ENCODE measurements around the gene RPS6KA2.
A peak's percentile ranks its signal among the peaks of the same experiment; 100 is the strongest.
"Not testable (repeated sequence)": the region's sequence is repeated elsewhere in the genome, so short reads cannot be mapped to it uniquely, and the experiment has no call there.

Gene RPS6KA2

DNA sequence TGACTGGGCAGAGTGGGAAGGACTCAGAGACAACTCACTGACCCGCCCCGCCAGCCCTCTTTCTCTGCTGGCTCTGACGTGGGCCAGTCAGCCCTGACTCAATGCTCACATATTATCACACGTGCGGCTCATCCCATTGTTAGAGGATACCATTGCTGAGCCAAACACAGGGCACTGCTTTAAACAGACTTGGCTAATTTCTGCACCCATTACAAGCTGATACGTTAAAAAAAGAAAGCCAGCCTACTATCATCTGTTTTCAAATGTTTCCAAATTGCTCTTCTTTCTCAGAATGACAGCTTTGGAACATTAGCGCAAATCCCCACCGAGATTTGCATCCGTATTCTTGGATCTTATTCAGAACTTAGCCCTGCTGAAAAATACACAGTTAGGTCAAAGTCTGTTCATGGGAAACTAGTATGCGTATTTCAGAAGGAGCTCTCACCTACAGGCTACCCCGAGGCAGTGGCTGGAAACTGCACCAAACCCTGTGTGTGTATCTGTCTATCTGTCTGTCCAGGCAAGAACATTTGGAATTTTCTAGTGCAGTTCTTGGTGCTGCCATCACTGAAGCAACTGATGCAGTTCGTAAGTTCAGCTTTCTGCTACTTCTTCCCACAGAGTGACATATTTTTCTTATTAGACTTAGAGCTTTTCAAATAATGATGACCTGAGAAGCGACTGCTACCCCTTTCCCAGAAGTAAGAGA lies 73.3 kb downstream of the RPS6KA2 start:
- DNase-seq: peak; percentile 85

DNA sequence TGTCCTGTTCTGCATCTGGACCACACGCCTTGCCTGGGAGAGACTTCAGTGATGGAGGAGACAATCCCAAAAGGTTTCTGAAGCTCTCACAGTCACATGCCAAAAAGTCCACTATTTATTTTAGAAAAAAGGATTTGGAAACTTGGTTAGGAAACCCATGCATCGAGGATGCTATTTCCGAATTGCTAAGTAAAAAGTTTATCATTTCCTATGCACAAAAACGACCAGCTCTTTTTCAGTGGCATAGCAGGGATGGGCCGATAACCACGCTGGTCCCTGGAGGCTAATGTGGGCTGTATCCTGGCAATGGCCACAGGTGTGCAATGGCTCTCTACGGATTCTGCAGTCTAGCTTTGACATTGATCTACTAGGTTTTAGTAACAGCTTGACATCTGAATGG lies 74.5 kb downstream of the RPS6KA2 start:
- DNase-seq: no peak

DNA sequence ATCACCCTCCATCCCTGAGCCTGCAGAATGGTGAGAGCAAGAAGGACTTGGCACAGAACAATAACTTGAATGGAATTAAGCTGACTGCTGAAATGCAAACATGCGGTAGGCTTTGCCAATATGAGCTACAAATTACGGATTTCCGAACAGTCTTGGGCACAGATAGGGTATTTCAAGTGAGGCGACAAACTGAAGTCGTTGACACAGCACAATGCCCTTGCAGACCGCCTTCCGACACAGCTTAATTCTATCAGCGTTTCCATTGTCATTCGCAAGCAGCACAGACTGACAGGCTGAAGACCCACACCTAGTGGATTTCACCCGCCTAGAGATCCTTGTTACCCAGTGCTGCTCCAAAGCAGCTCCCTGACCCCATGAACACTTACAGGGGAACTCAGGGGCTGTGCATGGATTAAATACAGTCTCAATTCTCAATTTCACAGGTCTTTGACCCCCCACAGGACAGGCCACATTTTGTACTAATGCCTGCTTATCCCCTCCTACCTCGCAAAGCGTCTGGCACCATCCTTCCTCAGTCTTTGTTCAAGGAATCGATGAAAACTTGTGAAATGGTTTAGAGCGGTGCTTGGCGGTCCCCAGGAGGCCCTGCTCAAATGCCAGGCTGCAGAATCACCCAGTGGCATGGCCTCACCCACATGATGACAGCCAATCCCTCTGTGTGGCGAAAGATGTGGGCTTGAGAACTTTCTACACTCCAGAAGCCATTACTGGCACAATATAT lies 75.1 kb downstream of the RPS6KA2 start:
- peak; percentile 44 for DNase-seq

DNA sequence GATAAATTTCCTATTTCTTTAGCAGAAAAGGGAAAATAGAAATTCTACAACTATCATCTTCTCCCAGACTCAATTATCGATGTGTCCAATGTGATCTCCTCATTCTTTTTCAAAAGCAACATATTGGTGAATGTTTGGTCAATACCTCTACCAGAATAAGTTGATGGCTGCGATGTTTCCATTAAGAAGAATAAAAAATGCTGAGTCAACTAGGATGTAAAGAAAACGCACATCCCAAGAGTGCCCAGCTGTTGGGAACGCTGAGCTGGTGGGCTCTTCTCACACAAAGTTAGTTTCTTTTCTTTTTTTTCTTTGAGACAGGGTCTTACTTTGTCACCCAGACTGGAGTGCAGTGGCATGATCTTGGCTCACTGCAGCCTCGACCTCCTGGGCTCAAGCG lies 80.4 kb downstream of the RPS6KA2 start:
- no peak for DNase-seq

DNA sequence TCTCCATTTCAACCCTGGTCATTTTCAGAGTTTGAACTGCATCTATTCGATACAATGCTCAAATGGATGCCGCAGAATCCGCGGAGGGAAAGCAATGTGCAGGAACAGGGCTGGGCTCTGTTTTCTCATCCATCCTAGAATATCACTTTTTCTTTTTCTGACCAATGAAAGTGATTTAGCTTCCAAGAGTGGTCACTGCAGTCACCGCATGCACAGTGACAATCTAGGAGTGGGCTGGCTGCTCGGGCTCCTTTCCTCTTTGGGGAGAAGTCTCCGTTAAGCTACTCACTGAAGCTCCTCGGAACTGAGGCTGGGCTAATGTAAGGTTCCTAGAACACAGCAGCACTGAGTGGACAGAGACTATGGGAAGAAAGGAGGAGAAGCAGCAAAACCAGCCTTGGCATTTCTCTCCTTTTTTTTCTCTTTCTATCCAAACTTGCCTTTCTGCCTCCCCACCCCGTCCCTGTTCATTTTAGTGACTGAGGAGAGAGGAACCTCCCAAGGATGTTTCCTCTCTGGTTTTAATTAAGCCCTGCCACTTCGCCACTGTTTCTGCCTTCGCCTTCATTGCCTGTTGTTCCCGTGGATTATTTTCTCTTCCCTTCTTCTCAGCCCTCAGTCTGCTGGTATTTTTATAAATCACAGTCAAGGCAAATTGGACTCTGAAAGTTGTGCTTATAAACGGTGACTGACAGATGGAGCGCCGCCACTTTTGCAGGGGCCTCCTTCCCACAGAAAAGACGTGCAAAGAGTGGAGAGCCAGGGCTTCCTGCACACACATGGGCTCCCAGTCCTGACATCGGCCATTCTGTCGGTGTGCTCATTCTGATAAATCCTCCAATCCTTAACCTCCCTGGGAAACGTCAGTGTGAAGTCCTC lies 81.7 kb downstream of the RPS6KA2 start:
- DNase-seq: peak; percentile 55

DNA sequence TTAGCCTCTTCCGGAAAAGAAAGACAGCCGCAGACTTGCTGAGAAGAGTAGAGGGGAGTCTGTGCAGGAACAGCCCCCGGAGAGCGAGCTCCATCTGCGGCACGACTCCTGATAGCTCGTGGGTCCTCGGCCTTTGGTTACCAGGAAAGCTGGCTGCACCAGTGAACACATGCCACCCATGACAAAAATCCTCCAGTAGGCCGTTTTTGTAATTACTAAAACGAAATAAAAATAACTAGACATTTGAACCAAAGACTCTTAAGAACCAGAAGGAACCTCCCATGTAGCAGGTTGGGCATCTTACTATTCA lies 82.8 kb downstream of the RPS6KA2 start:
- DNase-seq: no peak

DNA sequence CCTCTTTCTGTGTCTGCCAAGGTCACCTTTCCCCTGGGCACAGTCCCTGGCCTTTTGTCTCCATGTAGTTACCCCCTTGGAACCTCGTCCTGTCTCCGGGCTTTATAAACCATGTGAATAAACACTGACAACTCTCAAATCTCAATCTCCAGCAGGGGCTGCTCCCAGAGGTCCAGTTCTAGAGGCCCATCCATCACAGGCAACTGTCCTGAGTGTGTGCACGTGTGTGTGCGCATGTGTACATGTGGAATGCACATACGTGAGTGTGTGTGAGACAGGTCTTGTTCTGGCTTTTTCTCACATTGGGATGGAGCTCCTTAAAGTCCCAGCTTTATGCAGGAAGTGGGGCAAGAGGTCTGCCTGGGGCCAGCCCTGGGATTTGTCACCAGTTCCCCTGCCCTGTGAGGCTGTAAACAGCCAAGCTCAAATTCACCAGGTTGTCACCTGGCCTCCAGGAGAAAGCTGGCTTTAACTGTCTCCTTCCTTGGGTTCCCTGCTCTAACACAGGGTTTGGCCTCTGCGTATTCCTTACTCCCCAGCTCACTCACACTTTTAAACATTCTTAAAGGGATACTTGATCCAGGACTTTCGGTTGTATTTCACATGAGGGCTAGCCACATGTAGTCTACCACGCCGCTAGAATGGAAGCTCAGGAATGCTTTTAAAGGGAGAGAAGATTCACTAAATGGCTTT lies 83.3 kb downstream of the RPS6KA2 start:
- DNase-seq: peak; percentile 66

DNA sequence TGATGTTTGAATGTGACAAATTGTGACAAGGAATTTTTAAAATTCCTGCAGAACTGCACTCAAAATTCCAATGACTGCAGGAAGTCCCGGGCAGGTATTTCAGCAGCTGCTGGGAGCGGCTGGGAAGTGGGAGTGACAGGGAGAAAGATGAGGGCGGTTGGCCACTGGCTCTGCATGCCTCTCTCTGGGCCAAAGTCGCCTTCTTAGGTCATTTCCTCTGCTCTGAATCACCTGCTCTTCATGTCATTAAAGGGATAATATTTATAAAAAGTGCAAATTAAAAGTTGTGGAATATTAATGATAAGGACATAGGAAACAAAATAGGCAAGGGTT lies 84.5 kb downstream of the RPS6KA2 start:
- DNase-seq: no peak

DNA sequence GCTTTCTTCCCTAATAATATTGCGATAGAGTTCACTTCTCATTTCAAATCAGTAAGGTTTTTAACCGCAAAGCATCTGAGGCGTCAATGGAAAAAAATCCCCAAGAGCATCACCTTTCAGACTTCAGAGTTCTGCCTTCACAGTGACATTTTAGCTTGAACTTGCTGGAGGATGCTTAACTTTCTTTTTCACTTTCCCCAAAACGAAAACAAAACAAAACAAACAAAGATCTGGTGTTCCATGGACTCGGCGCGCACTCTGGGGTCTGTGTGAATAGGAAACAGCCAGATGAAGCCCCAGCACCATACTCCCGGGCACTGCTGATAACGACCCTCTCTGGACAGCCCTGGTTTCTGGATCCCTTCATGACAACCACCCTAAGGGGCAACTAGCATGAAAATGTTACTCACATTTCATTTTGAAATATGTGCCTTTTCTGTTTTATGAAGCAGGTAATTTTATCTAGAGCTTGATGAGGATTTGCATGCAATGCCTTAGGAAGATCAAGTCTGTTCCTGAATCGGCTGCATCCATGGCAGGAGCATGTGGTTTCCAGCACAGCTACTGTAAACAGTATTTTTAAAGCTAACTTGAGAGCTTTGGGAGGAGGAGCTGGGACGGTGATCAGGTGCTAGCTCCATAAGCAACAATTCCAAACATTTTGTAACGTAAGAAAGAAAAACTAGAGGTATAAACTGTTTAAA lies 85.0 kb downstream of the RPS6KA2 start:
- no peak for DNase-seq

DNA sequence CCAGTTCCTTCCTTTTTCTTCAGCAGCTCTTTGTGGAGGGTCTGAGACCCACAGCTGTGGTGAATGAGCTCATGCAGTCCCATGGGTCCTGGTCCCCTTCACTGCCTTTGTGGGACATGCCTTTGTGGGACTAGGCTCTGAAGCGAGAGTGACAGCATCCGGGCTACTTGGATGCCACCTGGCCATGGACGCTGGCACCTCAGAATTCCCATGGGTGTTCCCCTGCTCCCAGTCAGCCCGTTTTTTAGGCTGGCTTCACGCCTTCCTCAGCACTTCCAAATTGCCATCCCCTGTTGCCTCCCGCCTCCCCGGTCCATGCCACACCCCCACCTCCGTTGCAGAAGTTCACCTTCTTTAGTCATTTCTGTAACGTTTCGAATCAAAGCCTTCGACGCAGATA lies 85.7 kb downstream of the RPS6KA2 start:
- no peak for DNase-seq

DNA sequence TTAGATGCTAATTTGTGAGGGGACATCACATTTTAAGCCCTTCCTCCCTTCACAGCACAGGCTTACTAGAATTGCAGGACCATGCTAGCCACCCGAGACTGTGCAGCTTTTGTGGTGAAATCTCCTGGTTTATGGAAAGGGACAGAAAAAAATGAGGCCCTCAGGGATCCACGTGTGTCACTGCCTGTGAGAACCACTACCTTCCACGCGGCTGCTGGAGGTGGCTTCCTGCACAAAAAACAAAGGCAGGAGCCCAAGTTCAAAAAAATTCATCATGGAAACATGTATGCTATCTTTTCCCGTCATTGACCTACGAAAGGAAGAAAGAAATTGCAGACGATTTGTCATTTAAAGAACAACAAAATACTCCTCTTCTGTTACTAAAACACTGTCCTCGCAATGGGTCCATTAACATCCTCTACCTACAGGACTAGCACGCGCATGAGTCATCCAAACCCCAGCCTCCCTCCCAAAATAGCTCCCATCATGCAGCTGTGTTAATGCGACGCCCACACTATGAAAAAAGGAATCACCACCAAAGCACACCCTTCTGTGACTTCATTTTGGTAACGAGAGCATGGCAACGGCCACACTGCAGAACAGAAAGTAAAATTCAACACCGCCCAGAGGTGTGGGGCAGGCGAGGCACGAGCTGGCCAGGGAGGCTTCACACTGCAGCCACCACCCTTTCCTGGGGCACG lies 86.3 kb downstream of the RPS6KA2 start:
- DNase-seq: no peak

DNA sequence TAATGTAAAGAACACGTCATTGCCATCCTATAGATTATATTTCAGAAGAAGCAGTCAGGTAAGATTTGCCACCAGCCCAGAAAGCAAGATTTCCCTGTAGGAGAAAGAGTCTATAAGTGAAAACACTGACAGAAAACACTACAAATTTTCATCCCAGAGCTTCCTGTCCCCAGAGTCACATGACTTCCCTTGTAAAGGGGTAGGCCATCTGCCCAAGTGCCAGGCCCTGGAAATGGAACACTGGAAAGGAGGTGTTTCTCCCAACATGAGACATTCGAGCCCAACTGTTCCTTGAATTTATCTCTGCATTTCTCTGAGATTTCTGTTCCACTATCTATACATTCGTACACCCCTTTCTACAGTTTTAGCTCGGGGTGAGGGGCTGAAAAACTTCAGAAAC lies 87.5 kb downstream of the RPS6KA2 start:
- no peak for DNase-seq

DNA sequence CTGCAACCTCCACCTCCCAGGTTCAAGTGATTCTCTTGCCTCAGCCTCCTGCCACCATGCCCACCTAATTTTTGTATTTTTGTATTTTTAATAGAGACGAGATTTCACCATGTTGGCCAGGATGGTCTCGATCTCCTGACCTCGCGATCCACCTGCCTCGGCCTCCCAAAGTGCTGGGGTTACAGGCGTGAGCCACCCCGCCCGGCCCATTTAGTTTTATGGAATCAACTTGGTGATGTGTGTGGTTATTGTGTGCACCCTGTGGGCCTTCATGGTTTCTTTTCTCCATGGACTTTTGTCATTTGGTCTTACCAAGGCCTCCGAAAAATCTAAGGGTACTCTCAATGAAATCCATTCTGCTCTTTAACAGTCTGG lies 88.1 kb downstream of the RPS6KA2 start:
- DNase-seq: not testable (repeated sequence)

DNA sequence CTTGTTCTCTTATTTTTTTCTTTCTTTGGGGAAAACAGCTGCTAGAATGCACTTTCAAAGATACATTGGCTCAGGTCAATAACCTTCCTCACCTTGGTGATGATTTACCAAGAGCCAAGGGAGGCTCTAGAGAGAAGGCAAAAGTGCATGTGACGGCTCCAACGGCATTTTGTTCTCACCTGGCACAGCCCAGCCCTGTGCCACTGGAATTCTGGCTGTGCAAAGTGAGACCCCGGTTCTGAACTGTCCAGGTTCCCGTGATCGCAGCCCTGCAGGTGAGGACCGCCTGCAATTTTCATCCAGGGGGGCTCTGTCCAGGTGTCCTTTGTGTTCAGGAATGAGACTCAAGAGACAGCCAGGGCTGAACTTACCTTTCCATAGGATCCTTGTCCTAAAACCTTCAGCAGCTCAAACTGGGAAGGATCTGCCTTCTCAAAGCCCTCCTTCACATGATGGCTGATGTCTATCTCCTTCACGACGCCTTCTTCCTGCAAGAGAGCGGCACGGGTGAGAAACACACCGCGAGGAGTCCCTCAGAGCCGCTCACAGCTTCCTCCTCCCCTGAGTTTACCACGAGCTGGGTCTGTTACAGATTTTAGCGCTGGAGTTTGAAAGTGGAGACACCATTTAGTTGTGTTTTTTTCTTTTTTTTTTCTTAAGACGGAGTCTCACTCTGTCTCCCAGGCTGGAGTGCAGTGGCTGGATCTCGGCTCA lies 88.6 kb downstream of the RPS6KA2 start:
- no peak for DNase-seq

DNA sequence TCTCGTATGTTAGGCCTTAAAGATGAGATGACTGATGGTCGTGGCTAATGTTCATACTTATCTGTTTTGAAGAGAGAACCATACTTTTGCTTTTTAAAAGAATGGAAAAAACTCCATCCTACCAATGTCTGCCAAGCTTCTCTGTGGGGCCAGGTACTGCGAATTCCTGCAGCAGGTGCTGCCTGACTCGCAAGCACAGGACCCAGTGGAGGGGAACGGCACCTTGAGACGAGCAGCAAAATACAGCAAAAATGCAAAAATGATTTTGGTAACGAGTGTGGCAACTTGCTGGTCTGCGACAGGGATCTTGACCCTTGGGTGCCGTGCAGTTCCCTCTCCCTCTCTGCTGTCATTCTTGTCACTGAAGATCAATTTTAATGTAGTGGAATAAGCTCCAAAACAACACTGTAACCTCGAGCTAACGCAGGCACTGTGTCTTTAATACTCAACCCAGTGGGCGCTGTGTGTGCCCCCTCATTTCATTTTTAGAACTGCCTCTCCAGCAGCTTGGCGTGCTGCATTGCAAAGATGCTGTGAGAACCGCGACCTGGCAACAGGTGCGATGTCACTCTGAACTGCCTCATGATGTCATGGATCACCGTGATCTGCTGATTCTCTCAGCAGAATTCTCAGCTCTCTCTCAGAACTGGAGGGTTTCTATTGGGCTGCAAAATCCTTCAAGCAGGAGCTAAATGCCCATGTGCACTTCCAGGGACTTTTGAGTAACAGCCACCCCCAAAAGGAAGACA lies 92.2 kb downstream of the RPS6KA2 start:
- DNase-seq: no peak

DNA sequence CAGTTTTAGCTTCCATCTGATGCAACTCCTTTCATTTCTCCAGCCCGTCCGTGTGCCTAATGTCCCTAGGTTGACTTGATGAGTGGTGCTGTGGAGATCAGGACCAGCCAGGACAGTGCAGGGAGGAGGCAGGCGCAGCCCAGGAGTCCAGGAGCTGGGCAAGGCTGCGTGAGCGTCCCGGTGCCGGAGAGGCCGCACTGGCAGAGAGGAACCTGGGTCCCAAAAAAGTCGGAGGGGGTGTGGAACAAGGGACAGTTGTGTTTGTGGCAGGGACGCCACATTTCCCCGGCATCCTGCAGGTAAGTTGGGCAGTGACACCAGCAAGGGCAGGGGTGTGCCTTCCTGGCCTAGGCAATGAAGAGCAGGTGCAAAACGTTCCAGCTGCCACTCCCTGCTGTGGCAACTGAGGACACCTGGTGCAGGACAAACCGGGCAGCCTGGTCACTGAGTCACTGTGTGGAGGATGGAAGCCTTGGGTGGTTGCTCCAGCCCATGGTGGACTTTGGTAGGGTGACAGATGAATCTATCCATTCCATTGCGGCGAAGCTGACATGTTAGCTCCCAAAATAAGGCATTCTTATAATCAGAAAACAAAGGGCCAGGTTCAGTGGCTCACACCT lies 93.7 kb downstream of the RPS6KA2 start:
- DNase-seq: no peak

DNA sequence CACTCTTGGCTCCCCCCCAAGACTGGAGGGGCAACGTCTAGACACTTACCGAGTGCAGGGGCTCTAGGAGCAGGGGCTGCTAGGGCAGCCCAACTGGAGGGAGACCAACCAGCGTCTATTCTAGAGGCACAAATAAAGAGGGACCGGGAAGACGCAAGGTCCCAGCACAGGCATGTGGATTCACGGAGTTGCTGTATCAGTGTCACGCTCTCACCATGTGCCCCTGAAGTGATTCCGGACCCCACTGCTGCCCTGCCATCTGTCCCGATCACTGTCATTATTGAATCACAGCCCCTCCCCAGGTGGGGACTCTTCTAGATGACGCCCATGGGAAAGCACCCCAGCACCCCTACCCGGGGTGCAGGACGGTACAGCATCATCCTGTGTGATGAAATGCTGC lies 94.7 kb downstream of the RPS6KA2 start:
- no peak for DNase-seq

DNA sequence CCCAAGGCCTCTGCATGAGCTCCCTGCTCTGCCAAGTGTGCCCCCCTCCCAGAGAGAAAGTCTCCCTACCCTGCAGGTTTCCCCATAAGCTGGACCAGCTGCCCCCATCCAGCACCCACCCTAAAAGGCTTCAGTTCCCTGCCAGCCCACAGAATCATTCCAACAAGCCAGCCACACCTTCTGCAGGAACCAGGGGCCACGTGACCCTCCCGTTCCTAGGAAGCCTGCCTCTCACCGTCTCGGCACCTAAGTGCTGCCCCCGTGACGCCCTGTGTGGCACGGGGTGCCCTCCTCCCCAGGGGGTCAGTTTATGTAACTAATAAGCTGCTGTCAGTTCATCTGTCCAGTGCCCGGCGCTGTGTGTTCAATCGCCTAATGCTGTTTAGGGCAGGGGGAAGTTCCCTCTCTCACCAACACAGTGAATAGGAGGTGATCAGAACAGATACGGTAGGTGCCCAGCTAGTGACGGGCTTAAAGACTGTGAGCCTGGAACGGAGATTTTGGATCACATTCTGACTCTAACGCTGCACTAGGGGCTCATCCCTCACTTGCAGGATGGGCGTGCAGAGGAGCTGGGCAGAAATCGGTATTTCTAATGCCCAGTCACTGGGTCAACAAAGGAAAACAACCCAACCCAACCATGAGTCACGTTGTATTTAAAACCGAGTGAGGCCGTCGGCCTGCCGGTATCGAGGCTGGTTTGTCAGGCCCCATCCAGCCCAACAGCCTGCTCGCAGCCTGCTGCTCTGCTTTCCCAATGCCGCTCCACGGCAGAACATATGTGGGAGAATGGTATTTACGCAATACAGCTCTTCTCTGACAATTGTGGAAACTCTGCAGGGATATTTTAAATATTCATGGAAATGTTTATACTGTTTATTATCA lies 96.6 kb downstream of the RPS6KA2 start:
- DNase-seq: no peak

DNA sequence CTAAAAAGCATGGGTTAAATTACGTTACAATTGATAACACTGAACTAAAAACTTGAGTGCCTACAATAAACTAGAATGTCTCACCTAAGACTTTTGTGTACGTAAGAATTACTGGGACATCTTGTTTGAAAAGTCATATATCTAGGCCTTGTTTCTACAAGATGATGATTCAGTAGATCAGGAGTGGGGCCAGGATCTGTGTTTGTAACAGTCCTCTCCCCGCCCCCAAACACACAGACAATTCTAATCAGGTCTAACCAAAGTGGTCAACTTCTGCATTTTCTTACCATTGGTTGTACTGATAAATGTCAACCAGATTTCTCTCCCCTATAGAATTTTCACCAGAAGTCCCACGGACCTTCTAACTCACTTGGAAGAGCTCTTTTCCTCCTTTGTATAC lies 97.5 kb downstream of the RPS6KA2 start:
- no peak for DNase-seq

Measured in fibroblast of skin of scalp (primary cell).